Skeletal muscle tissue (tissue), 4 donors: ENCODE measurements around the gene SLC25A21. TPM values are rescaled to one million over a fixed set of nuclear protein-coding genes. Genes with fewer than 3 reads are reported as not detected.

Experiments
- H3K27ac ChIP-seq: one replicate; pipeline ENCODE4 v1.7.0; 2013; ENCODE audit warnings: mild to moderate bottlenecking, low read depth, low read length, inconsistent platforms
- H3K27me3 ChIP-seq, 3 donors: one replicate each; pipeline ENCODE4 v1.7.0; 2013; ENCODE audit warnings: low read length in 3 of 3; ENCODE audit not compliant: control insufficient read depth in 3 of 3, insufficient read depth in 3 of 3
- H3K36me3 ChIP-seq, 3 donors: one replicate each; pipeline ENCODE4 v1.7.0; 2013; ENCODE audit warnings: low read length in 3 of 3; ENCODE audit not compliant: control insufficient read depth in 3 of 3, insufficient read depth in 3 of 3
- H3K4me1 ChIP-seq, 3 donors: one replicate each; pipeline ENCODE4 v1.7.0; 2013; ENCODE audit warnings: low read length in 3 of 3, mild to moderate bottlenecking in 3 of 3; ENCODE audit not compliant: control insufficient read depth in 3 of 3, insufficient read depth in 3 of 3
- H3K4me3 ChIP-seq, 3 donors: one replicate each; pipeline ENCODE4 v1.7.0; 2013; ENCODE audit warnings: low read length in 3 of 3
- H3K9ac ChIP-seq, 3 donors: one replicate each; pipeline ENCODE4 v1.7.0; 2013; ENCODE audit warnings: low read length in 3 of 3, mild to moderate bottlenecking in 3 of 3, moderate library complexity in 2 of 3, low read depth in 1 of 3
- H3K9me3 ChIP-seq, 3 donors: one replicate each; pipeline ENCODE4 v1.7.0; 2013; ENCODE audit warnings: low read length in 3 of 3; ENCODE audit not compliant: control insufficient read depth in 3 of 3
- total RNA-seq: library from RNA; depleted of rRNA; stranded (reverse); fragments of >200 nt; gene quantifications from one replicate; pipeline ENCODE4 v1.2.3, GENCODE V29; 2014
- donor health status: Osteomylitis.

SLC25A21 gene
- total RNA-seq, 1 donor from 2014 or later, result 2.1 TPM

GRCh38 chr14:36855396-36855795, 317.0 kb downstream of the SLC25A21 start:
- no peak overlapping the region for H3K9ac ChIP-seq
- no peaks in the 10 kb centered on the region for H3K9me3 ChIP-seq
- H3K36me3 ChIP-seq, result no peaks in the 10 kb centered on the region

DNA sequence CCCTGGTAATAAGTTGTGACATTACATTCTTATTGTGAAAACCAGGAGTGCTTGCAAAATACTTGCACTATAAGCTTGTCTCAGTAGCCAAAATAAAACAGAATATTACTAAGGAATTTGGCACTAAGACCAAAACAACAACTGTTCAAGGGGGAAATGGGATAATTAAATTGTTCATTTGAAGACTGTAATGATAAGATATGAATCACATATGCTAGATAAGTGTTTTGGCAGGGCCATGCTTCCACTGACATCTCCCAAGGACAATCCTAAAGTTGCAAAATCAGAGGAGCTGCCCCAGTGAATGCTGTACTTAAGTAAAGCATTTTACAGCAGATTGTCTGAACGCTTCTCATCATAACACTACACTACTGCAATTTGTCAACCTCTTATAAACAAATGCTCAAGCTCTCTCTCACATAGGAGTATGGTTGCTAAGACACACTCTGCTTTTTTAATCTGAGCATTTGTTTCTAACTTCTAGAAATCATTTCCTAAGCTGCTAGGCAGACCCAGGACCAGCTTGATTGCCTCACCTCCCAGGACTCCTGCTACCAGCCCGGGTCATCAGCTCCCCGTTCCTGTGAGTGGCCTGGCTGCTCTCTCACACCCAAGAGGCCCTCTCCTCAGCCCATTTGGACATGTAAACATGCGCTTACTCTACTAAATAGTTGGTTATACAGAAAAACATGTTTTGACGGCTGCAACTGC, 319.3 kb downstream of the SLC25A21 start:
- Histone ChIP-seq H3K27ac (no peak overlapping the region), H3K9ac (no peak overlapping the region), H3K36me3 (no peaks in the 10 kb centered on the region), H3K4me3 (no peak overlapping the region), H3K4me1 (no peaks in the 10 kb centered on the region), H3K27me3 (no peaks in the 10 kb centered on the region), H3K9me3 (no peaks in the 10 kb centered on the region)

More at GRCh38 chr14:36855396-36855795, 317.0 kb downstream of the SLC25A21 start:
- Histone ChIP-seq H3K4me3 (no peak overlapping the region), H3K27me3 (no peaks in the 10 kb centered on the region), H3K4me1 (no peaks in the 10 kb centered on the region), H3K27ac (no peak overlapping the region)

- Histone ChIP-seq H3K4me1 (no peaks in the 10 kb centered on the region), H3K9me3 (no peaks in the 10 kb centered on the region)
These were observed 324.2 kb downstream of the SLC25A21 start for GRCh38 chr14:36848213-36848612.

DNA sequence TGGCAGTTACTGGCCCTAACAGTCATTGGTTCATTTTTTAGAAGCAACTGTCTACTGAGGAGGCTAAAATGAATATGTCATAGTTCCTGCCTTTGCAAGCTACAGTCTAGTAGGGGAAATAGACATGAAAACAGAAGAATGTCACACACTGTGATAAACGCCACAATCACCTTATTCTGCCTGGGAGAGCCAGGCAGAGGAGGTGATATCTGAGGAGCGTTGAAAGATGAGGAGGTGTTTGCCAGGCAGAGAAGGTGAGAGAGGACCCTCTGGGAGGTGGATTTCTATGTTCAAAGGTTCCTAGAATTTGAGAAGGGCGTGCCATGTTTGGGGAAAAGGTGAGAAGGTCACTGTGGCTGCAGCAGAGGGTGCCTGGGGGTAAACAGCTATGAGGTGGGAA, 325.0 kb downstream of the SLC25A21 start:
- H3K9ac ChIP-seq, result no peak overlapping the region
- H3K4me3 ChIP-seq, result no peak overlapping the region
- no peaks in the 10 kb centered on the region for H3K9me3 ChIP-seq
- no peaks in the 10 kb centered on the region for H3K4me1 ChIP-seq
- H3K27ac ChIP-seq, result no peak overlapping the region
- no peaks in the 10 kb centered on the region for H3K27me3 ChIP-seq
- H3K36me3 ChIP-seq, result no peaks in the 10 kb centered on the region

More at GRCh38 chr14:36848213-36848612, 324.2 kb downstream of the SLC25A21 start:
- Histone ChIP-seq H3K27me3 (no peaks in the 10 kb centered on the region), H3K27ac (no peak overlapping the region), H3K4me3 (no peak overlapping the region), H3K36me3 (no peaks in the 10 kb centered on the region), H3K9ac (no peak overlapping the region)

- H3K4me1 ChIP-seq, result no peaks in the 10 kb centered on the region
- no peaks in the 10 kb centered on the region for H3K9me3 ChIP-seq
- no peak overlapping the region for H3K27ac ChIP-seq
- no peaks in the 10 kb centered on the region for H3K27me3 ChIP-seq
- H3K36me3 ChIP-seq, result no peaks in the 10 kb centered on the region
- H3K9ac ChIP-seq, result no peak overlapping the region
- H3K4me3 ChIP-seq, result no peak overlapping the region
These were observed 326.9 kb downstream of the SLC25A21 start for GRCh38 chr14:36845356-36846012.

DNA sequence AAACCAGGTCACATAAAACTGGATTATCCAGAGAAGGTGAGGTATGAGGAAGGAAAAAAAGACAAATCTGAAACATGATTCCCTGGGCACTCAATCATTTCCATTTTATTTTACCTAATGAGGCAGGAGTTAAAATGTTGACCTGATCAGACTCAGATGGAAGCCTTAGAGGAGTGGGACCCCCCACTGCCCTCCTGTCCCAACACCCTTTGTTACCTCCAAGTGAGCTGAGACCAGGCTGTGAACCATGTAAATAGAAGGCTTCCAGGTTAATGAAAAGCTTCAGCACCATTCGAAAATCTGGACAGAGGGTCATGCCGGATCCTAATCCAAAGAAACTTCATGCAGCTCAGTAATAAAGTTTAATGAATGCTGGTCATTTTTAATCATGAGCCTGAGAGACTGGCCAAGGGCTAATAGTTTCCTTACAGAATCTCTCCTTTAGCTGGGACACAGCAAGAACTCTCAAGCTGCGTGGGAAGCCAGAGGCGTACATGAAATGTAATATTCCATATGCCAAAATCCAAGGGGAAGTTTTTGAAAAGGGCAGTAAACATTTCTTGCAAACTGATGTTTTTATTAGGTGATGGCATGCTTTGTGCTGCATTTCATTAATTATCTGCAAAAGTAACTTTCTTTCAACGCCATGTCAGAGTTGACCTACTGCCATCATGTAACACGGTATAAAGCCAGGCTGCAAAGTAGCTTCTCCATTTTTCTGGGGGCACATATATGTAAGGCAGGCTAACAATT, 327.8 kb downstream of the SLC25A21 start:
- Histone ChIP-seq H3K27me3 (no peaks in the 10 kb centered on the region), H3K4me1 (no peaks in the 10 kb centered on the region), H3K36me3 (no peaks in the 10 kb centered on the region)

GRCh38 chr14:36843410-36843809, 329.0 kb downstream of the SLC25A21 start:
- H3K27me3 ChIP-seq, result no peaks in the 10 kb centered on the region

More for the DNA sequence above, 327.8 kb downstream of the SLC25A21 start:
- Histone ChIP-seq H3K9me3 (no peaks in the 10 kb centered on the region), H3K4me3 (no peak overlapping the region), H3K9ac (no peak overlapping the region), H3K27ac (no peak overlapping the region)

GRCh38 chr14:36835128-36835527, 337.3 kb downstream of the SLC25A21 start:
- Histone ChIP-seq H3K27ac (no peak overlapping the region), H3K9me3 (no peaks in the 10 kb centered on the region), H3K27me3 (no peaks in the 10 kb centered on the region)

More at GRCh38 chr14:36843410-36843809, 329.0 kb downstream of the SLC25A21 start:
- Histone ChIP-seq H3K4me1 (no peaks in the 10 kb centered on the region), H3K9ac (no peak overlapping the region), H3K9me3 (no peaks in the 10 kb centered on the region), H3K27ac (no peak overlapping the region), H3K4me3 (no peak overlapping the region), H3K36me3 (no peaks in the 10 kb centered on the region)

DNA sequence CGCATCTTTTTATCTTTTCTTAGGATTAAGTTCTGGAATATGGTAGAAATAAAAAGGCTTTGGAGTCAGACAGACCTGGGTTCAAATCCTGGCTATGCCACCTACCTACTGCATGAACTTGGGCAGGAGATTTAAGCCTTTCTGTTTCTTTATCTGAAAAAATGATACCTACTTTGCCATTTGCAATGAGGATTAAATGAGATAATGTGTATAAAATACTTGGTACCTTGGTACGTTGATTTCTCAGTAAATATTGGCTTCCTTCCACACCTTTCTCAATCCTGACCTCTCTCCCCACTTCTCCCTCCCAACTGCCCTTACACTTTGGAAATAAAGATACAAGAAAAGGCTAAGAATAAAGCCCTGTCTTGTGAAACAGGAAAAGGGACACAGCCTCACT, 338.1 kb downstream of the SLC25A21 start:
- no peaks in the 10 kb centered on the region for H3K27me3 ChIP-seq

More at GRCh38 chr14:36835128-36835527, 337.3 kb downstream of the SLC25A21 start:
- no peak overlapping the region for H3K9ac ChIP-seq
- H3K36me3 ChIP-seq, result no peaks in the 10 kb centered on the region
- no peak overlapping the region for H3K4me3 ChIP-seq
- no peaks in the 10 kb centered on the region for H3K4me1 ChIP-seq

DNA sequence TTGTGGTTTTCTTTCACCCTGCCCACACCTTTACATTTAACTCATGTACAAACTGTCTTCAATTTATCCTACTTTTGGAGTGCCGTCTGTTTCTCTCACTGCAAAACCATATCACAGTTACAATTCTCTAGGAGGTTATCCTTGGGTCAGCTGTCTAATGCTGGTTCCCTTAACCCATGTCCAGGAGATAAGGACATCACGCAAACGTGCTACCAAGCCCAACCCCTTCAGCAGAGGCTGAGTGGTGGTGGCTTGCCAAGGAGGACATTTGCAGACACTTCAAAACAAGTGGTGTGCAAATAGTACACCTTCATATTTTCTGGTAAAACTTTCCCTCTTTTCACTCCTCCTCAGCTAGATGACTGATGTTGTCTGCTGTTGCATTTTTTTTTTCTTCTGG, 342.9 kb downstream of the SLC25A21 start:
- Histone ChIP-seq H3K27ac (no peak overlapping the region), H3K27me3 (no peaks in the 10 kb centered on the region), H3K36me3 (no peaks in the 10 kb centered on the region), H3K4me3 (no peak overlapping the region), H3K4me1 (no peaks in the 10 kb centered on the region), H3K9me3 (no peaks in the 10 kb centered on the region), H3K9ac (no peak overlapping the region)

More for the DNA sequence above, 338.1 kb downstream of the SLC25A21 start:
- no peak overlapping the region for H3K4me3 ChIP-seq
- no peak overlapping the region for H3K27ac ChIP-seq
- H3K9me3 ChIP-seq, result no peaks in the 10 kb centered on the region
- H3K36me3 ChIP-seq, result no peaks in the 10 kb centered on the region
- no peaks in the 10 kb centered on the region for H3K4me1 ChIP-seq
- no peak overlapping the region for H3K9ac ChIP-seq
